ENCODE measurements around the gene HECTD1.

HECTD1 gene

GRCh38 chr14:31126680-31127079 lies 80.9 kb downstream of the HECTD1 start:
- ChIA-PET POLR2A (no interaction called here), CTCF (interaction anchor here (1.0 to 1.8 kb wide), 4 partner anchors 9 to 81 kb away, joined by 3 to 5 read pairs (median 3); partner anchors contain the start of gene HECTD1)
- no peak for DNase-seq (ENCODE audit: extremely low spot score)

GRCh38 chr14:31125231-31125630 lies 82.4 kb downstream of the HECTD1 start:
- no peak for TF ChIP-seq CTCF (IDR thresholded peaks at IDR 0.05; ENCODE audit: control extremely low read depth, extremely low read depth, low read depth, missing control alignments)
- POLR2A ChIA-PET: no interaction called here
- no peak for DNase-seq (ENCODE audit: extremely low spot score)
- CTCF ChIA-PET: no interaction called here

More at GRCh38 chr14:31126680-31127079, 80.9 kb downstream of the HECTD1 start:
- TF ChIP-seq CTCF (IDR thresholded peaks at IDR 0.05; ENCODE audit: control extremely low read depth, extremely low read depth, low read depth, missing control alignments): no peak

GRCh38 chr14:31124197-31124596 lies 83.4 kb downstream of the HECTD1 start:
- POLR2A ChIA-PET: no interaction called here
- no peak for TF ChIP-seq CTCF (IDR thresholded peaks at IDR 0.05; ENCODE audit: control extremely low read depth, extremely low read depth, low read depth, missing control alignments)
- CTCF ChIA-PET: interaction anchor here (0.9 kb wide), 1 partner anchor 13 kb away, joined by 4 read pairs; no protein-coding TSS in a partner anchor
- no peak for DNase-seq (ENCODE audit: extremely low spot score)

- ChIA-PET CTCF (no interaction called here), POLR2A (no interaction called here)
- TF ChIP-seq CTCF (IDR thresholded peaks at IDR 0.05; ENCODE audit: control extremely low read depth, extremely low read depth, low read depth, missing control alignments): no peak
- DNase-seq (ENCODE audit: extremely low spot score): no peak
Measured at GRCh38 chr14:31122921-31123320, 84.7 kb downstream of the HECTD1 start.

- TF ChIP-seq CTCF (IDR thresholded peaks at IDR 0.05; ENCODE audit: control extremely low read depth, extremely low read depth, low read depth, missing control alignments): no peak
- ChIA-PET CTCF (no interaction called here), POLR2A (no interaction called here)
- no peak for DNase-seq (ENCODE audit: extremely low spot score)
Measured at GRCh38 chr14:31122098-31122611, 85.4 kb downstream of the HECTD1 start.

GRCh38 chr14:31118892-31119291 lies 88.7 kb downstream of the HECTD1 start:
- TF ChIP-seq CTCF (IDR thresholded peaks at IDR 0.05; ENCODE audit: control extremely low read depth, extremely low read depth, low read depth, missing control alignments): no peak
- ChIA-PET CTCF (no interaction called here), POLR2A (no interaction called here)

GRCh38 chr14:31113794-31114193 lies 93.8 kb downstream of the HECTD1 start:
- ChIA-PET CTCF (no interaction called here), POLR2A (no interaction called here)
- DNase-seq (ENCODE audit: extremely low spot score): no peak
- no peak for TF ChIP-seq CTCF (IDR thresholded peaks at IDR 0.05; ENCODE audit: control extremely low read depth, extremely low read depth, low read depth, missing control alignments)

More at GRCh38 chr14:31118892-31119291, 88.7 kb downstream of the HECTD1 start:
- DNase-seq (ENCODE audit: extremely low spot score): no peak
